LNCAP (cell line): Measurements from ENCODE around the gene ENTPD2.

Experiments
- CTCF ChIP-seq: fragments of 450-650 bp; IDR thresholded peaks from 2 replicates; pipeline ENCODE4 v1.5.1; 2017; ENCODE audit warnings: mild to moderate bottlenecking

The ENTPD2 gene

GRCh38 chr9:137014166-137014565 is 39.7 kb downstream of the ENTPD2 start:
- TF ChIP-seq CTCF, result no peak

DNA sequence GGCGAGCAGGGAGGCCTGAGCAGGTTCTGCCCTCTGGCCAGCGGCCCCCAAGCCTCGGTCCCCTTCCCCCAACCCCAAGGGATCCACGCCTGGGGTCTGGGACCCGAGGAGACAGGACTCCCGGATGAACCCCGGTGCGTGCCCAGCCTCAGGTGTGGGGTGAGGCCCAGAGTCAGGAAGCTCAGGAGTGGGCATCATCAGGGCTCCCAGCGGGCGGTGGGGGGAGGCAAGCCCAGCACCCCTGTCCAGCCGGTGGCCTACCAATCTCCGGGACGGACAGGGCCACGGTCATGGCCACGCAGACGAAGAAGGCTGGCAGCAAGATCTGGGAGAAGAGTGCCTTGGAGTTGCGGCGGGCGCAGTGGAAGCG is 40.3 kb downstream of the ENTPD2 start:
- no peak for TF ChIP-seq CTCF

DNA sequence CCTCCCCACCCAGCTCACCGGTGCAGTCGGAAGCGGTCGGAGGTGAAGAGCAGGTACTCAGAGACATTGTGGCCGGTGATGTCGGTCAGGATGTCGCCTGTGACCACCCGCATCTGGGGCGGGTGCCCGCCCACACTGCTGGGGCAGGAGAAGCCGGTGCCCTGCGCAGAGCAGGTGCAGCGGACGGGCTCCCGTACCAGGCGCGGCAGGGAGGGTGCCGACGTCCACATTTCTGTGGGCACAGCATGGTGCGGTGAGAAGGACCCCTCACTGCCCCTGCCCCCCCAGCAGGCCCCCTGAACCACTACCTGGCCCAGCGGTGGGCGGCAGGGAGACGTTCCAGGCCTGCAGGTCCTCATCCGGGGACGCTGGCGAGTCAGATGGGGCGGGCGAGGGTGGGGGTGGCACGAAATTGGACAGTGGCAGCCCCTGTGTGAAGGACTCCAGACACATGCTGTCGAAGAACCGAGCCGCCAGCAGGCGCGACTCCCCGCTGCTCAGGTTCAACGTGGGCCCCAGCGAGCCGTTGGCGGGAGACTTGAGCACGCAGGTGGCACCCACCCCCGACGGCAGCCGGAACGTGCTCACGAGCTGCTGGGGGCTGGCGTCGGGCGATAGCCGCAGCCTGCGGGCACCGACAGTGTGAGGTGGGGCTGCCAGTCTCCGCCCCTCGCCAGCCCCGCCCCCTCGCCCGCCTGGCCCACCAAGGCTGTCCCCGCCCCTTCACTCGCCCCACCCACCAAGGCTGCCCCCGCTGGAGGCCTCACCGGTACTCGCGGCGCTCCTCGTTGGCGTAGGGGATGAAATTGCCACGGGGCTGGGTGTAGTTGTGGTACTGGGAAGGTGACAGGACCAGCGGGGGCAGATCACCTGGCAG is 40.9 kb downstream of the ENTPD2 start:
- TF ChIP-seq CTCF, result no peak

DNA sequence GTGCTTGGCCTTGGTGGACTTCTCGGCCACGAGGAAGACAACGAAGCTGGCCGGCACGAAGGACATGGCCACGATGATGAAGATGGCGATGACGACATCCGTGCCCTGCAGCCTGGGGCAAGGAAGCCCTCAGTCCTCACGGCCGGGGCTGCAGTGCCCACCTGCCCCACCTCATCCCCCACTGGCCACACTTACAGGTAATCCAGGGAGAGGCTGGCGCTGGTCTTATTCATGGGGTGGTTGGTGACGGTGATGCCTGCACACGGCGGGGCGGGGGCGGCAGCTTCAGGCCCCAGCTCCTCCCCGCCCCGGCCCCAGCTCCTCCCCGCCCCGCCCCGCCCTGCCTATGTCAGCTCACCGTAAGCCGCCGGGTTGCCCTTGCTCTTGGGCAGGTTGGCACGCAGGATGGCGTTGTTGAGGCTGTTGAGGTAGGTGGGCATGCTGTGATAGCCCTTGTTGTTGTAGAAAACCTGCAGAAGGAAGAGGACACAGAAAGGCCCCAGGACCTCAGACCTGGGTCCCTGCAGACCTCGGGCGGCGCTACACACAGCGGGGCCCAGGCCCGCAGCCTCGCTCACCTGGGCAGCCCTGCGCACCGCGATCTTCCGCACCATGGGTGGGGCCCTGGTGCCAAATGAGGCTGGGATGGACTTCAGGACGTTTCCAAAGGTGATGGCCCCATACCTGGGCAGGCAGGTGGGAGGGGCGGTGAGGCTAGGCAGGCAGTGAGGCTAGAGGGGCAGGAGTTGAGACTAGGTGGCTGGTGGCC is 41.8 kb downstream of the ENTPD2 start:
- TF ChIP-seq CTCF, result no peak

- no peak for TF ChIP-seq CTCF
Observed at GRCh38 chr9:137011156-137011555, 42.7 kb downstream of the ENTPD2 start.

GRCh38 chr9:137009938-137010732 is 43.7 kb downstream of the ENTPD2 start:
- TF ChIP-seq CTCF, result no peak

- no peak for TF ChIP-seq CTCF
Observed at GRCh38 chr9:137009217-137009616, 44.6 kb downstream of the ENTPD2 start.
